ENCODE data around the gene RAB8A. TPM values are rescaled to one million over a fixed set of nuclear protein-coding genes. Genes with fewer than 3 reads are reported as not detected.
A peak's percentile ranks its signal among the peaks of the same experiment; 100 is the strongest.

The RAB8A gene
- total and polyA plus RNA-seq, 2 of the 8 experiments (the other 6 are each of a cell fraction or from before 2014, with no cell fraction given) = 65.8 to 97.0 TPM

DNA sequence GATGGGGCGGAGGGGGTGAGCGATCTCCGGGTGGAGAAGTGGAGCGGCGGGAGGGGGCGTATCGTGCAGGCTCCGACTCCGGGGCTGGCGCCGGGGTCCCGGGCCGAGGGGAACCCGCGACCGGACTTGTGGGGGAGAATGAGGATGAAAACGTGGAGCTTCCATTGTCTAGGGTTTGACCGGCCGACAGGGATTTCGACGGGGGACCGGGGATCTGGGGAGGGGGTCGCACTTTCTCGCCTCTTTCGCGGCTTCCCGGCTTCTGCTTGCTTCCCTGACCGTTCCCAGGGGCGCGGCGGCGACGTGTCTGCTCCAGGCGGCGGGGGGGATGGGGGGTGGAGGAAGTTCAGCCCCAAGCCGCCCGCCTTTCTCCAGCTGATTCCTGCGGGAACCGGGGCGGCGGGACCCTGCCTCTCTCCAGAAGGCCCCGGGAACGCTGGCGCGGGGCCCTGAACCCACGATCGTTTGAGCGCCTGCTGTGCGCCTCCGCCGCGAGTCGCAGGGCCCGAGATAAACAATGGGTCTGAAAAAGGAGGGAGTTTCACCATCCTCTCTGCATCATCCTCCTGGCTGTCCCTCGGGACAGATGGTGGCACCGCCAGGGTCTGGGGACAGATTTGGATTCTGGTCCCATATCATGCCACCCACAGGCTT is 34.6 kb upstream of the RAB8A start:
- CTCF ChIA-PET (ENCODE audit: partially characterized antibody) = interaction anchor here (0.6 to 9.6 kb wide), 5 partner anchors 11 to 588 kb away, joined by 3 to 107 read pairs (median 4); no protein-coding TSS in a partner anchor
- TF ChIP-seq EGR1 (IDR thresholded peaks at IDR 0.05; ENCODE audit: borderline replicate concordance, low read depth, low read length) (no peak), SIRT6 (IDR thresholded peaks at IDR 0.05; ENCODE audit: low read length) (peak; percentile 84), TAF7 (optimal IDR thresholded peaks at IDR 0.05; ENCODE audit: borderline replicate concordance, low read depth, low read length) (peak; percentile 52), CBX8 (IDR thresholded peaks at IDR 0.05; ENCODE audit: borderline replicate concordance, low read depth, low read length) (no peak), CHD1 (IDR thresholded peaks at IDR 0.05; ENCODE audit: low read depth, low read length) (peak; percentile 61; the same call in 1 of the 2 replicates), POLR2A (IDR thresholded peaks at IDR 0.05; ENCODE audit: control extremely low read depth in 1 of 2, low read depth in 2 of 2, low read length in 2 of 2) (peak; percentile 76 to 89), TAF1 (IDR thresholded peaks at IDR 0.05; ENCODE audit: low read depth, low read length) (peak; percentile 86), ASH2L (IDR thresholded peaks at IDR 0.05; ENCODE audit: low read length) (no peak), PHF8 (conservative IDR thresholded peaks at IDR 0.05; ENCODE audit: low read depth, low read length) (peak; percentile 16; the same call in 1 of the 2 replicates), CREB1 (IDR thresholded peaks at IDR 0.05) (no peak)
- TF ChIP-seq, protein P1, sequence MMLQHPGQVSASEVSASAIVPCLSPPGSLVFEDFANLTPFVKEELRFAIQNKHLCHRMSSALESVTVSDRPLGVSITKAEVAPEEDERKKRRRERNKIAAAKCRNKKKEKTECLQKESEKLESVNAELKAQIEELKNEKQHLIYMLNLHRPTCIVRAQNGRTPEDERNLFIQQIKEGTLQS (IDR thresholded peaks at IDR 0.05; ENCODE audit: insufficient read depth, low read depth, low read length) = no peak
- TF ChIP-seq, protein P2, sequence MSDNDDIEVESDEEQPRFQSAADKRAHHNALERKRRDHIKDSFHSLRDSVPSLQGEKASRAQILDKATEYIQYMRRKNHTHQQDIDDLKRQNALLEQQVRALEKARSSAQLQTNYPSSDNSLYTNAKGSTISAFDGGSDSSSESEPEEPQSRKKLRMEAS (IDR thresholded peaks at IDR 0.05) = no peak; the same call in 1 of the 2 replicates

More for the DNA sequence above, 34.6 kb upstream of the RAB8A start:
- H3K9ac ChIP-seq (replicated peaks in 1 of 4; ENCODE audit: extremely low read depth in 1 of 4, low read depth in 3 of 4, low read length in 3 of 4) = peak overlapping the region; percentile 97 to 100 (median 100)
- H4K8ac ChIP-seq (ENCODE audit: extremely low read depth, insufficient read depth, low read length) = peak overlapping the region; percentile 99
- peak overlapping the region; percentile 75; the same call in 1 of the 2 replicates for H3K18ac ChIP-seq (ENCODE audit: extremely low read depth, low read length)
- peak overlapping the region; percentile 15 for H4K5ac ChIP-seq (ENCODE audit: insufficient read length, low read depth, low read length)
- H2BK20ac ChIP-seq (ENCODE audit: low read length) = no peak overlapping the region
- peak overlapping the region; percentile 5 for H3K56ac ChIP-seq (replicated peaks; ENCODE audit: insufficient read length, low read depth, low read length)
- H3K27me3 ChIP-seq (replicated peaks in 1 of 4; ENCODE audit: control insufficient read depth in 3 of 4, extremely low read depth in 1 of 4, insufficient read depth in 3 of 4, low read length in 3 of 4) = no peaks in the 10 kb centered on the region
- H3K4ac ChIP-seq (replicated peaks; ENCODE audit: insufficient read length, low read depth, low read length) = no peak overlapping the region
- H2BK15ac ChIP-seq (ENCODE audit: low read length) = no peak overlapping the region
- POLR2A ChIA-PET (ENCODE audit: partially characterized antibody) = interaction anchor here (0.6 to 22.4 kb wide), 15 partner anchors 12 to 264 kb away, joined by 3 to 582 read pairs (median 7); partner anchors contain the start of genes FAM32A, HSH2D and RAB8A
- no peak overlapping the region for H2BK120ac ChIP-seq (replicated peaks; ENCODE audit: low read depth, low read length)
- H2BK12ac ChIP-seq (ENCODE audit: low read depth, low read length) = peak overlapping the region; percentile 44; the same call in 1 of the 2 replicates
- H3K36me3 ChIP-seq (ENCODE audit: control insufficient read depth in 2 of 4, insufficient read depth in 4 of 4, low read length in 3 of 4) = peaks cover 6 to 10% (median 9%) of the 10 kb centered on the region in 4 experiments; a peak in 5 of 8 replicates
- WGBS, 2 experiments (ENCODE audit: extremely low coverage in 1 of 2, insufficient coverage in 1 of 2, insufficient read length in 1 of 2, insufficient replicate concordance in 2 of 2, low coverage in 1 of 2, low lambda C conversion rate in 2 of 2, missing lambda C conversion rate in 1 of 2) = 0% methylated on average over 20 of the region's 56 CpGs; no CpG with 5 or more reads in 1 of the 2 experiments
- peaks cover 7% of the 10 kb centered on the region for H3K79me1 ChIP-seq (ENCODE audit: low read depth, low read length)
- H4K20me1 ChIP-seq (replicated peaks in 1 of 2; ENCODE audit: control insufficient read depth in 1 of 2, insufficient read depth in 2 of 2, low read length in 2 of 2) = peaks cover 1 to 4% of the 10 kb centered on the region in 2 experiments
- H3K79me2 ChIP-seq (ENCODE audit: control insufficient read depth in 1 of 2, insufficient read depth in 2 of 2, low read length in 2 of 2) = peaks cover 20 to 55% of the 10 kb centered on the region in 2 experiments
- H3K4me1 ChIP-seq (replicated peaks in 1 of 4; ENCODE audit: control insufficient read depth in 3 of 4, insufficient read depth in 4 of 4, low read length in 3 of 4) = peaks cover 0 to 8% (median 7%) of the 10 kb centered on the region in 4 experiments; a peak in 5 of 7 replicates
- peak overlapping the region; percentile 2 for H4K91ac ChIP-seq (replicated peaks; ENCODE audit: insufficient read length, low read length)
- H2AK5ac ChIP-seq (ENCODE audit: low read depth, low read length) = peak overlapping the region; percentile 86; the same call in 1 of the 2 replicates
- H3K14ac ChIP-seq (ENCODE audit: insufficient read length) = no peak overlapping the region
- H2AFZ ChIP-seq (ENCODE audit: low read length) = no peak overlapping the region
- no peaks in the 10 kb centered on the region for H3K9me3 ChIP-seq (ENCODE audit: insufficient read depth in 2 of 2, low read depth in 1 of 2, low read length in 1 of 2)
- no peak for FAIRE-seq
- peak overlapping the region; percentile 99 for H2BK5ac ChIP-seq (ENCODE audit: low read depth, low read length)
- no peak overlapping the region for H3K23ac ChIP-seq (ENCODE audit: insufficient read length)
- H3K4me3 ChIP-seq (ENCODE audit: extremely low read depth in 1 of 4, insufficient read depth in 2 of 4, low read depth in 3 of 4, low read length in 4 of 4) = peak overlapping the region; percentile 86 to 99 (median 96)
- no peaks in the 10 kb centered on the region; the same call in 1 of the 2 replicates for H3K23me2 ChIP-seq (ENCODE audit: low read depth, low read length)
- peak overlapping the region; percentile 76 to 79 for H3K4me2 ChIP-seq (ENCODE audit: insufficient read depth in 1 of 2, low read depth in 2 of 2, low read length in 2 of 2)
- peak overlapping the region; percentile 98 for H3K27ac ChIP-seq (ENCODE audit: low read depth, low read length)
- peak in 1 of 2 experiments; percentile 65 for DNase-seq (ENCODE audit: low read depth in 1 of 2, low spot score in 2 of 2)

Measured in H1 (cell line).